Mammary epithelial cell (primary cell): ENCODE data around the gene CCL26.

Experiments
- CTCF ChIP-seq, 2 donors: IDR thresholded peaks in 1 of 2; conservative IDR thresholded peaks in 1 of 2; 2 replicates each; pipeline ENCODE4 v1.5.1; 2011 to 2012; ENCODE audit warnings: inconsistent platforms in 2 of 2, low read length in 2 of 2, mild to moderate bottlenecking in 2 of 2, control low read depth in 1 of 2, low read depth in 1 of 2; ENCODE audit not compliant: insufficient read depth in 1 of 2; ENCODE audit errors: extremely low read depth in 1 of 2
- EZH2 ChIP-seq: IDR thresholded peaks from 2 replicates; pipeline ENCODE4 v1.6.1; 2012; ENCODE audit warnings: low read length, inconsistent platforms, borderline replicate concordance

DNA sequence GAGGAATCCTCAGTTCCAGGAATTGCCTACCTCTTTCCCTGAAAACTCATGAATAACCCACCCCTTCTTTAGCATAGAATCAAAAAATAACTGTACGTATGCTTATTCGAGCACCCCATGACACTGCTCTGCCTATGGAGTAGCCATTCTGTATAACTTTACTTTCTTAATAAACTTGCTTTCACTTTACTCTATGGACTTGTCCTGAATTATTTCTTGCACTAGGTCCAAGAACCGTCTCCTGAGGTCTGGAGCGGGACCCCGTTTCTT lies 30.5 kb upstream of the CCL26 start:
- TF ChIP-seq CTCF (conservative IDR thresholded peaks at IDR 0.05 in 1 of 2, IDR thresholded peaks at IDR 0.05 in 1 of 2; ENCODE audit: extremely low read depth in 1 of 2, insufficient read depth in 1 of 2, low read depth in 1 of 2, low read length in 2 of 2): no peak
- TF ChIP-seq EZH2: no peak
